ENCODE results near the gene ETV3.

Gene ETV3

GRCh38 chr1:157115429-157115838, 22.8 kb downstream of the ETV3 start:
- Histone ChIP-seq H3K9ac (ENCODE audit: low read length) (peak overlapping the region; percentile 34), H3K4me3 (ENCODE audit: low read length) (no peak overlapping the region), H2BK5ac (ENCODE audit: low read length) (peak overlapping the region; percentile 14), H3K23ac (ENCODE audit: low read length) (no peak overlapping the region), H3K4me1 (ENCODE audit: control insufficient read depth, low read depth, low read length) (peaks cover 13% of the 10 kb centered on the region), H4K8ac (ENCODE audit: low read depth, low read length) (no peak overlapping the region), H2AK5ac (ENCODE audit: low read length) (no peak overlapping the region), H3K27me3 (ENCODE audit: insufficient read depth, low read length, poor library complexity) (no peaks in the 10 kb centered on the region), H3K27ac (ENCODE audit: low read depth, low read length) (no peak overlapping the region), H3K79me2 (ENCODE audit: control insufficient read depth, insufficient read depth, low read length) (no peaks in the 10 kb centered on the region), H4K5ac (ENCODE audit: low read length) (no peak overlapping the region), H3K56ac (ENCODE audit: low read length) (peak overlapping the region; percentile 65), H3K36me3 (ENCODE audit: control insufficient read depth, insufficient read depth, low read length) (no peaks in the 10 kb centered on the region), H3K4me2 (ENCODE audit: low read length) (no peak overlapping the region), H3K18ac (ENCODE audit: low read length) (no peak overlapping the region), H3K4ac (ENCODE audit: low read depth, low read length) (no peak overlapping the region), H3K79me1 (ENCODE audit: low read length) (no peaks in the 10 kb centered on the region), H2BK120ac (ENCODE audit: low read depth, low read length) (no peak overlapping the region), H2BK15ac (replicated peaks; ENCODE audit: low read depth) (no peak overlapping the region)
- DNase-seq = peak; percentile 31
- no CpG with 5 or more reads among the region's 3 CpGs for WGBS (ENCODE audit: extremely low coverage, insufficient coverage, low lambda C conversion rate)

- no CpG with 5 or more reads among the region's 18 CpGs for WGBS (ENCODE audit: extremely low coverage, insufficient coverage, low lambda C conversion rate)
- no peak for DNase-seq
- Histone ChIP-seq H3K4ac (ENCODE audit: low read depth, low read length) (no peak overlapping the region), H3K4me3 (ENCODE audit: low read length) (no peak overlapping the region), H3K4me2 (ENCODE audit: low read length) (no peak overlapping the region), H3K27me3 (ENCODE audit: insufficient read depth, low read length, poor library complexity) (no peaks in the 10 kb centered on the region), H3K79me2 (ENCODE audit: control insufficient read depth, insufficient read depth, low read length) (no peaks in the 10 kb centered on the region), H3K27ac (ENCODE audit: low read depth, low read length) (no peak overlapping the region), H4K5ac (ENCODE audit: low read length) (no peak overlapping the region), H2AK5ac (ENCODE audit: low read length) (no peak overlapping the region), H3K9ac (ENCODE audit: low read length) (no peak overlapping the region), H3K4me1 (ENCODE audit: control insufficient read depth, low read depth, low read length) (peaks cover 13% of the 10 kb centered on the region), H3K18ac (ENCODE audit: low read length) (no peak overlapping the region), H3K56ac (ENCODE audit: low read length) (no peak overlapping the region), H2BK15ac (replicated peaks; ENCODE audit: low read depth) (no peak overlapping the region), H3K79me1 (ENCODE audit: low read length) (no peaks in the 10 kb centered on the region), H3K23ac (ENCODE audit: low read length) (no peak overlapping the region), H4K8ac (ENCODE audit: low read depth, low read length) (no peak overlapping the region), H2BK120ac (ENCODE audit: low read depth, low read length) (no peak overlapping the region), H3K36me3 (ENCODE audit: control insufficient read depth, insufficient read depth, low read length) (no peaks in the 10 kb centered on the region), H2BK5ac (ENCODE audit: low read length) (no peak overlapping the region)
Measured at GRCh38 chr1:157114183-157115121, 23.7 kb downstream of the ETV3 start.

GRCh38 chr1:157113631-157114030, 24.6 kb downstream of the ETV3 start:
- Histone ChIP-seq H2BK15ac (replicated peaks; ENCODE audit: low read depth) (no peak overlapping the region), H3K4ac (ENCODE audit: low read depth, low read length) (no peak overlapping the region), H2BK5ac (ENCODE audit: low read length) (no peak overlapping the region), H3K4me1 (ENCODE audit: control insufficient read depth, low read depth, low read length) (peaks cover 13% of the 10 kb centered on the region), H3K27ac (ENCODE audit: low read depth, low read length) (no peak overlapping the region), H3K4me2 (ENCODE audit: low read length) (no peak overlapping the region), H2BK120ac (ENCODE audit: low read depth, low read length) (no peak overlapping the region), H3K79me1 (ENCODE audit: low read length) (no peaks in the 10 kb centered on the region), H3K56ac (ENCODE audit: low read length) (no peak overlapping the region), H3K9ac (ENCODE audit: low read length) (no peak overlapping the region), H3K23ac (ENCODE audit: low read length) (no peak overlapping the region), H4K8ac (ENCODE audit: low read depth, low read length) (no peak overlapping the region), H3K79me2 (ENCODE audit: control insufficient read depth, insufficient read depth, low read length) (no peaks in the 10 kb centered on the region), H3K36me3 (ENCODE audit: control insufficient read depth, insufficient read depth, low read length) (no peaks in the 10 kb centered on the region), H3K18ac (ENCODE audit: low read length) (no peak overlapping the region), H4K5ac (ENCODE audit: low read length) (no peak overlapping the region), H3K4me3 (ENCODE audit: low read length) (no peak overlapping the region), H2AK5ac (ENCODE audit: low read length) (no peak overlapping the region), H3K27me3 (ENCODE audit: insufficient read depth, low read length, poor library complexity) (no peaks in the 10 kb centered on the region)
- DNase-seq = no peak
- WGBS (ENCODE audit: extremely low coverage, insufficient coverage, low lambda C conversion rate) = no CpG with 5 or more reads among the region's 3 CpGs

- H3K27me3 ChIP-seq (ENCODE audit: insufficient read depth, low read length, poor library complexity) = no peaks in the 10 kb centered on the region
- H3K18ac ChIP-seq (ENCODE audit: low read length) = no peak overlapping the region
- peaks cover 13% of the 10 kb centered on the region for H3K4me1 ChIP-seq (ENCODE audit: control insufficient read depth, low read depth, low read length)
Measured at GRCh38 chr1:157113106-157113505, 25.1 kb downstream of the ETV3 start.

GRCh38 chr1:157112186-157112867, 25.9 kb downstream of the ETV3 start:
- no peaks in the 10 kb centered on the region for H3K27me3 ChIP-seq (ENCODE audit: insufficient read depth, low read length, poor library complexity)

More at GRCh38 chr1:157113106-157113505, 25.1 kb downstream of the ETV3 start:
- H3K56ac ChIP-seq (ENCODE audit: low read length) = peak overlapping the region; percentile 39
- WGBS (ENCODE audit: extremely low coverage, insufficient coverage, low lambda C conversion rate) = no CpG with 5 or more reads among the region's 7 CpGs
- H2BK120ac ChIP-seq (ENCODE audit: low read depth, low read length) = no peak overlapping the region
- no peak overlapping the region for H3K4me3 ChIP-seq (ENCODE audit: low read length)
- H3K79me2 ChIP-seq (ENCODE audit: control insufficient read depth, insufficient read depth, low read length) = no peaks in the 10 kb centered on the region
- no peak overlapping the region for H2BK5ac ChIP-seq (ENCODE audit: low read length)
- H2BK15ac ChIP-seq (replicated peaks; ENCODE audit: low read depth) = no peak overlapping the region
- no peaks in the 10 kb centered on the region for H3K79me1 ChIP-seq (ENCODE audit: low read length)
- H3K9ac ChIP-seq (ENCODE audit: low read length) = no peak overlapping the region
- no peak overlapping the region for H3K4me2 ChIP-seq (ENCODE audit: low read length)
- no peak overlapping the region for H3K27ac ChIP-seq (ENCODE audit: low read depth, low read length)
- no peak overlapping the region for H4K5ac ChIP-seq (ENCODE audit: low read length)
- H3K4ac ChIP-seq (ENCODE audit: low read depth, low read length) = no peak overlapping the region
- no peak overlapping the region for H3K23ac ChIP-seq (ENCODE audit: low read length)
- no peak for DNase-seq
- H4K8ac ChIP-seq (ENCODE audit: low read depth, low read length) = no peak overlapping the region
- no peaks in the 10 kb centered on the region for H3K36me3 ChIP-seq (ENCODE audit: control insufficient read depth, insufficient read depth, low read length)
- H2AK5ac ChIP-seq (ENCODE audit: low read length) = no peak overlapping the region

More at GRCh38 chr1:157112186-157112867, 25.9 kb downstream of the ETV3 start:
- Histone ChIP-seq H3K4me3 (ENCODE audit: low read length) (no peak overlapping the region), H3K36me3 (ENCODE audit: control insufficient read depth, insufficient read depth, low read length) (no peaks in the 10 kb centered on the region), H2BK5ac (ENCODE audit: low read length) (no peak overlapping the region), H4K8ac (ENCODE audit: low read depth, low read length) (no peak overlapping the region), H3K79me2 (ENCODE audit: control insufficient read depth, insufficient read depth, low read length) (no peaks in the 10 kb centered on the region), H3K4me2 (ENCODE audit: low read length) (no peak overlapping the region), H2AK5ac (ENCODE audit: low read length) (peak overlapping the region; percentile 1), H3K9ac (ENCODE audit: low read length) (peak overlapping the region; percentile 18), H3K56ac (ENCODE audit: low read length) (peak overlapping the region; percentile 69), H3K4me1 (ENCODE audit: control insufficient read depth, low read depth, low read length) (peaks cover 13% of the 10 kb centered on the region), H3K79me1 (ENCODE audit: low read length) (no peaks in the 10 kb centered on the region), H3K27ac (ENCODE audit: low read depth, low read length) (no peak overlapping the region), H4K5ac (ENCODE audit: low read length) (no peak overlapping the region), H3K18ac (ENCODE audit: low read length) (no peak overlapping the region), H2BK15ac (replicated peaks; ENCODE audit: low read depth) (no peak overlapping the region), H3K23ac (ENCODE audit: low read length) (peak overlapping the region; percentile 1), H2BK120ac (ENCODE audit: low read depth, low read length) (no peak overlapping the region), H3K4ac (ENCODE audit: low read depth, low read length) (no peak overlapping the region)
- peak; percentile 30 for DNase-seq
- WGBS (ENCODE audit: extremely low coverage, insufficient coverage, low lambda C conversion rate) = no CpG with 5 or more reads among the region's 8 CpGs

Measured in mesendoderm (in vitro differentiated cells).